Measurements from ENCODE around the gene CUBN. TPM values are rescaled to one million over a fixed set of nuclear protein-coding genes. Genes with fewer than 3 reads are reported as not detected.

The CUBN gene
- total RNA-seq, 1 donor from 2014 or later = 2.7 TPM

DNA sequence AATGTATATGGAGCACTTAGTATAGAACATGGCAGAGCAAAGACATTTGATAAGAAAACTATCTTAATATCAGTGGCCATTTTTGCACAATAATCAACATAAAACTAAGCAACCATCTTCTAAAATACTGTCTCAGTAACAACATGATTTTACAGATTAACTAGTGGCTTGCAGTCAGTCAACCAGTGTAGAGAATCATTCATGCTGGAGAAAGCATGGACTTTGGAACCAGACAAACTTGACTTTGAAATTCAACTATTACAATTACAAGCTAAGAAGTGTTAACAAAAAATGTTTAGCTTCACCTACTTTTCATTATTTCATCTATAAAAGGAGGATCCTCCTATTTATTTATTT lies 27.7 kb downstream of the CUBN start:
- Histone ChIP-seq H3K79me2 (ENCODE audit: insufficient read depth, low read length) (no peaks in the 10 kb centered on the region), H3K27me3 (ENCODE audit: insufficient read depth, low read length) (no peaks in the 10 kb centered on the region), H3K27ac (ENCODE audit: low read depth, low read length) (no peak overlapping the region), H3K4me2 (ENCODE audit: low read length) (no peak overlapping the region), H3K4me3 (ENCODE audit: insufficient read depth, low read depth, low read length) (no peak overlapping the region), H4K20me1 (ENCODE audit: insufficient read depth, low read length) (no peaks in the 10 kb centered on the region), H3K9ac (ENCODE audit: low read length) (no peak overlapping the region), H3K36me3 (ENCODE audit: insufficient read depth, low read length) (no peaks in the 10 kb centered on the region), H2AFZ (ENCODE audit: low read depth, low read length) (no peak overlapping the region), H3K4me1 (ENCODE audit: insufficient read depth, low read length) (no peaks in the 10 kb centered on the region), H3K9me3 (ENCODE audit: insufficient read depth, low read depth, low read length) (no peaks in the 10 kb centered on the region)
- no peak overlapping the region for H3K27ac Mint-ChIP-seq (ENCODE audit: unreplicated experiment)
- DNase-seq (ENCODE audit: low read depth) (no peak), FAIRE-seq (peak; percentile 26)
- peaks cover 14% of the 10 kb centered on the region for H3K4me1 Mint-ChIP-seq (ENCODE audit: low read depth, unreplicated experiment)
- H3K9me3 Mint-ChIP-seq (ENCODE audit: unreplicated experiment) = no peaks in the 10 kb centered on the region
- H3K4me3 Mint-ChIP-seq (ENCODE audit: unreplicated experiment) = no peak overlapping the region
- H3K27me3 Mint-ChIP-seq (ENCODE audit: low read depth, unreplicated experiment) = no peaks in the 10 kb centered on the region
- H3K36me3 Mint-ChIP-seq (ENCODE audit: low read depth, unreplicated experiment) = no peaks in the 10 kb centered on the region
- no peak for TF ChIP-seq EZH2 (IDR thresholded peaks at IDR 0.05; ENCODE audit: insufficient read depth, low read length)
- TF ChIP-seq, protein P1, sequence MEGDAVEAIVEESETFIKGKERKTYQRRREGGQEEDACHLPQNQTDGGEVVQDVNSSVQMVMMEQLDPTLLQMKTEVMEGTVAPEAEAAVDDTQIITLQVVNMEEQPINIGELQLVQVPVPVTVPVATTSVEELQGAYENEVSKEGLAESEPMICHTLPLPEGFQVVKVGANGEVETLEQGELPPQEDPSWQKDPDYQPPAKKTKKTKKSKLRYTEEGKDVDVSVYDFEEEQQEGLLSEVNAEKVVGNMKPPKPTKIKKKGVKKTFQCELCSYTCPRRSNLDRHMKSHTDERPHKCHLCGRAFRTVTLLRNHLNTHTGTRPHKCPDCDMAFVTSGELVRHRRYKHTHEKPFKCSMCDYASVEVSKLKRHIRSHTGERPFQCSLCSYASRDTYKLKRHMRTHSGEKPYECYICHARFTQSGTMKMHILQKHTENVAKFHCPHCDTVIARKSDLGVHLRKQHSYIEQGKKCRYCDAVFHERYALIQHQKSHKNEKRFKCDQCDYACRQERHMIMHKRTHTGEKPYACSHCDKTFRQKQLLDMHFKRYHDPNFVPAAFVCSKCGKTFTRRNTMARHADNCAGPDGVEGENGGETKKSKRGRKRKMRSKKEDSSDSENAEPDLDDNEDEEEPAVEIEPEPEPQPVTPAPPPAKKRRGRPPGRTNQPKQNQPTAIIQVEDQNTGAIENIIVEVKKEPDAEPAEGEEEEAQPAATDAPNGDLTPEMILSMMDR (IDR thresholded peaks at IDR 0.05; ENCODE audit: insufficient read depth, low read depth, low read length) = no peak

DNA sequence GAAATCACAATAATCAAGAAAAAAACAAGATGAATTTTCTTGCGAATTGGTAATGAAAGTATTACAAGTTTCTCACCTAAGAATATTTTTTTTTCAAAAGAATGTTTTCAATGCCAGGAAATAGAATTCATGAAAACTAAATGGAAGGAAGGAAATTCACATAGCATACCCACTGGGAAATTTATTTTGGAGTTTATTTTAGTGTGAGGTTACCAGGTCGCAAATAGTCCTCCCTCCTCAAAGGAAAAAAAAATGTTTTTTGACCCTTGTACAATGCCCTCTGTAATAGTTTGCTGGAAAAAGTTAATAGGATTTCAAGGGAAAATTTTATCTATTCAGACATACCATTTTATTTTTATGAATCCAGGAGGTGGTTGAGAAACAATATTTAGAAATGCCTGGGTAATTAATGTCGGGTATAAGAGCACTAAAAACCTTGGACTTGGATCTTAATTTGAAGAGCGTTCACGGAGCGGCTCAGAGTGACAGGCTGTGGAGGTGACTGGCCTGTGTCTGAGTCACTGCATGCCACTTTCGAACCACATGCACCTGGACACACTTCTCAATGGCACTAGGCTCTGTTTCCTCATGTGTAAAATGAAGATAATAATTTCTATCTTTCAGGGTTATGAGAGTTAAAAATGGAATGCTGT lies 28.2 kb downstream of the CUBN start:
- Mint-ChIP-seq H3K36me3 (ENCODE audit: low read depth, unreplicated experiment) (no peaks in the 10 kb centered on the region), H3K27ac (ENCODE audit: unreplicated experiment) (peak overlapping the region; percentile 41), H3K9me3 (ENCODE audit: unreplicated experiment) (no peaks in the 10 kb centered on the region), H3K4me1 (ENCODE audit: low read depth, unreplicated experiment) (peaks cover 14% of the 10 kb centered on the region), H3K4me3 (ENCODE audit: unreplicated experiment) (no peak overlapping the region), H3K27me3 (ENCODE audit: low read depth, unreplicated experiment) (no peaks in the 10 kb centered on the region)
- FAIRE-seq (no peak), DNase-seq (ENCODE audit: low read depth) (no peak)
- H3K9ac ChIP-seq (ENCODE audit: low read length) = no peak overlapping the region
- no peaks in the 10 kb centered on the region for H3K27me3 ChIP-seq (ENCODE audit: insufficient read depth, low read length)
- H3K4me2 ChIP-seq (ENCODE audit: low read length) = no peak overlapping the region
- H2AFZ ChIP-seq (ENCODE audit: low read depth, low read length) = no peak overlapping the region
- no peaks in the 10 kb centered on the region for H3K36me3 ChIP-seq (ENCODE audit: insufficient read depth, low read length)
- TF ChIP-seq, protein P1 (IDR thresholded peaks at IDR 0.05; ENCODE audit: insufficient read depth, low read depth, low read length) = no peak
- TF ChIP-seq EZH2 (IDR thresholded peaks at IDR 0.05; ENCODE audit: insufficient read depth, low read length) = no peak
- H3K4me1 ChIP-seq (ENCODE audit: insufficient read depth, low read length) = no peaks in the 10 kb centered on the region
- no peak overlapping the region for H3K4me3 ChIP-seq (ENCODE audit: insufficient read depth, low read depth, low read length)
- H3K9me3 ChIP-seq (ENCODE audit: insufficient read depth, low read depth, low read length) = no peaks in the 10 kb centered on the region
- H4K20me1 ChIP-seq (ENCODE audit: insufficient read depth, low read length) = no peaks in the 10 kb centered on the region
- H3K27ac ChIP-seq (ENCODE audit: low read depth, low read length) = no peak overlapping the region
- no peaks in the 10 kb centered on the region for H3K79me2 ChIP-seq (ENCODE audit: insufficient read depth, low read length)

DNA sequence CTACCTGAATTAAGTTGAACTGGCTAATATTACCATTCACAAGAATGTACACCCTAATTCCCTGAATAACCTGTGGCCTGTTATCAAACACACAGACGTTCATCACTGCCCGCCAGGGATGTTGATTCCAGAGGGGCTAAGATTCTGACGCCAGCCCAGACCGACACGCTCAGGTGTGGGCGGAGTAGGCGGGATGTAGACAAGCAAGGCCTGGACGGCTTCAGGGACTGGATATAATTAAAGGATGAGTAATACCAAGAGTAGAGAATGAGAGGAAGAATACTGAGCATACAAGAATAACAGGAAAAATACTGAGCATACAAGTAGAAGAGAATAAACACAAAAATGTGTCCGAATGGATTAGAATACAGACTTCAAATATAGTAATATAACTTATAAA lies 29.0 kb downstream of the CUBN start:
- peaks cover 1% of the 10 kb centered on the region for H3K9me3 Mint-ChIP-seq (ENCODE audit: unreplicated experiment)

More for the DNA sequence above, 29.0 kb downstream of the CUBN start:
- Histone ChIP-seq H3K36me3 (ENCODE audit: insufficient read depth, low read length) (no peaks in the 10 kb centered on the region), H3K27me3 (ENCODE audit: insufficient read depth, low read length) (no peaks in the 10 kb centered on the region), H3K27ac (ENCODE audit: low read depth, low read length) (no peak overlapping the region), H3K9ac (ENCODE audit: low read length) (no peak overlapping the region), H3K79me2 (ENCODE audit: insufficient read depth, low read length) (no peaks in the 10 kb centered on the region), H3K4me1 (ENCODE audit: insufficient read depth, low read length) (no peaks in the 10 kb centered on the region), H2AFZ (ENCODE audit: low read depth, low read length) (no peak overlapping the region), H3K4me3 (ENCODE audit: insufficient read depth, low read depth, low read length) (no peak overlapping the region), H3K4me2 (ENCODE audit: low read length) (no peak overlapping the region), H4K20me1 (ENCODE audit: insufficient read depth, low read length) (no peaks in the 10 kb centered on the region), H3K9me3 (ENCODE audit: insufficient read depth, low read depth, low read length) (no peaks in the 10 kb centered on the region)
- no peaks in the 10 kb centered on the region for H3K36me3 Mint-ChIP-seq (ENCODE audit: low read depth, unreplicated experiment)
- DNase-seq (ENCODE audit: low read depth) (no peak), FAIRE-seq (no peak)
- no peak overlapping the region for H3K4me3 Mint-ChIP-seq (ENCODE audit: unreplicated experiment)
- H3K27me3 Mint-ChIP-seq (ENCODE audit: low read depth, unreplicated experiment) = no peaks in the 10 kb centered on the region
- TF ChIP-seq, protein P1 (IDR thresholded peaks at IDR 0.05; ENCODE audit: insufficient read depth, low read depth, low read length) = no peak
- TF ChIP-seq EZH2 (IDR thresholded peaks at IDR 0.05; ENCODE audit: insufficient read depth, low read length) = no peak
- H3K4me1 Mint-ChIP-seq (ENCODE audit: low read depth, unreplicated experiment) = peaks cover 14% of the 10 kb centered on the region
- peak overlapping the region; percentile 79 for H3K27ac Mint-ChIP-seq (ENCODE audit: unreplicated experiment)

Measured in astrocyte (in vitro differentiated cells and primary cell).